Measurements from ENCODE around the gene LDAF1.

LDAF1 gene

GRCh38 chr16:21156767-21157467 is 1.6 kb upstream of the LDAF1 start:
- TF ChIP-seq CTCF (IDR thresholded peaks at IDR 0.05; ENCODE audit: insufficient read depth, low read depth, low read length, missing control alignments): peak; percentile 74
- DNase-seq (ENCODE audit: low read depth): peak; percentile 77
- H3K4me3 ChIP-seq (ENCODE audit: low read length): no peak overlapping the region

GRCh38 chr16:21157632-21158031 is 842 bp upstream of the LDAF1 start:
- no peak overlapping the region for H3K4me3 ChIP-seq (ENCODE audit: low read length)
- no peak for DNase-seq (ENCODE audit: low read depth)
- TF ChIP-seq CTCF (IDR thresholded peaks at IDR 0.05; ENCODE audit: insufficient read depth, low read depth, low read length, missing control alignments): no peak

- peak overlapping the region; percentile 90 for H3K4me3 ChIP-seq (ENCODE audit: low read length)
- DNase-seq (ENCODE audit: low read depth): peak; percentile 86
- no peak for TF ChIP-seq CTCF (IDR thresholded peaks at IDR 0.05; ENCODE audit: insufficient read depth, low read depth, low read length, missing control alignments)
Observed at GRCh38 chr16:21159281-21159951, 942 bp downstream of the LDAF1 start.

- no peak for DNase-seq (ENCODE audit: low read depth)
- TF ChIP-seq CTCF (IDR thresholded peaks at IDR 0.05; ENCODE audit: insufficient read depth, low read depth, low read length, missing control alignments): no peak
- peak overlapping the region; percentile 90 for H3K4me3 ChIP-seq (ENCODE audit: low read length)
Observed at GRCh38 chr16:21160276-21160675, 1.8 kb downstream of the LDAF1 start.

- H3K4me3 ChIP-seq (ENCODE audit: low read length): no peak overlapping the region
- TF ChIP-seq CTCF (IDR thresholded peaks at IDR 0.05; ENCODE audit: insufficient read depth, low read depth, low read length, missing control alignments): no peak
- no peak for DNase-seq (ENCODE audit: low read depth)
Observed at GRCh38 chr16:21161211-21161610, 2.7 kb downstream of the LDAF1 start.

- no peak for TF ChIP-seq CTCF (IDR thresholded peaks at IDR 0.05; ENCODE audit: insufficient read depth, low read depth, low read length, missing control alignments)
- H3K4me3 ChIP-seq (ENCODE audit: low read length): no peak overlapping the region
- no peak for DNase-seq (ENCODE audit: low read depth)
Observed at GRCh38 chr16:21162661-21163151, 4.2 kb downstream of the LDAF1 start.
